ENCODE measurements around the gene PTGR1.

PTGR1 gene

GRCh38 chr9:111605041-111605559 is 5.7 kb upstream of the PTGR1 start:
- TF ChIP-seq POLR2AphosphoS5 (IDR thresholded peaks at IDR 0.05; ENCODE audit: low read depth, low read length) (no peak), SIN3A (IDR thresholded peaks at IDR 0.05; ENCODE audit: borderline replicate concordance, insufficient read depth, low read length) (no peak), TAF1 (IDR thresholded peaks at IDR 0.05; ENCODE audit: borderline replicate concordance, insufficient read depth, low read length) (no peak), FOXP2 (optimal IDR thresholded peaks at IDR 0.05; ENCODE audit: borderline replicate concordance, extremely low read depth, extremely low read length, insufficient read depth) (no peak)
- TF ChIP-seq, protein P1, sequence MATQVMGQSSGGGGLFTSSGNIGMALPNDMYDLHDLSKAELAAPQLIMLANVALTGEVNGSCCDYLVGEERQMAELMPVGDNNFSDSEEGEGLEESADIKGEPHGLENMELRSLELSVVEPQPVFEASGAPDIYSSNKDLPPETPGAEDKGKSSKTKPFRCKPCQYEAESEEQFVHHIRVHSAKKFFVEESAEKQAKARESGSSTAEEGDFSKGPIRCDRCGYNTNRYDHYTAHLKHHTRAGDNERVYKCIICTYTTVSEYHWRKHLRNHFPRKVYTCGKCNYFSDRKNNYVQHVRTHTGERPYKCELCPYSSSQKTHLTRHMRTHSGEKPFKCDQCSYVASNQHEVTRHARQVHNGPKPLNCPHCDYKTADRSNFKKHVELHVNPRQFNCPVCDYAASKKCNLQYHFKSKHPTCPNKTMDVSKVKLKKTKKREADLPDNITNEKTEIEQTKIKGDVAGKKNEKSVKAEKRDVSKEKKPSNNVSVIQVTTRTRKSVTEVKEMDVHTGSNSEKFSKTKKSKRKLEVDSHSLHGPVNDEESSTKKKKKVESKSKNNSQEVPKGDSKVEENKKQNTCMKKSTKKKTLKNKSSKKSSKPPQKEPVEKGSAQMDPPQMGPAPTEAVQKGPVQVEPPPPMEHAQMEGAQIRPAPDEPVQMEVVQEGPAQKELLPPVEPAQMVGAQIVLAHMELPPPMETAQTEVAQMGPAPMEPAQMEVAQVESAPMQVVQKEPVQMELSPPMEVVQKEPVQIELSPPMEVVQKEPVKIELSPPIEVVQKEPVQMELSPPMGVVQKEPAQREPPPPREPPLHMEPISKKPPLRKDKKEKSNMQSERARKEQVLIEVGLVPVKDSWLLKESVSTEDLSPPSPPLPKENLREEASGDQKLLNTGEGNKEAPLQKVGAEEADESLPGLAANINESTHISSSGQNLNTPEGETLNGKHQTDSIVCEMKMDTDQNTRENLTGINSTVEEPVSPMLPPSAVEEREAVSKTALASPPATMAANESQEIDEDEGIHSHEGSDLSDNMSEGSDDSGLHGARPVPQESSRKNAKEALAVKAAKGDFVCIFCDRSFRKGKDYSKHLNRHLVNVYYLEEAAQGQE (IDR thresholded peaks at IDR 0.05; ENCODE audit: insufficient read depth in 1 of 2, low read depth in 2 of 2, low read length in 2 of 2), result no peak

GRCh38 chr9:111604054-111604615 is 4.7 kb upstream of the PTGR1 start:
- TF ChIP-seq, protein P1 (IDR thresholded peaks at IDR 0.05; ENCODE audit: insufficient read depth in 1 of 2, low read depth in 2 of 2, low read length in 2 of 2), result no peak
- TF ChIP-seq SIN3A (IDR thresholded peaks at IDR 0.05; ENCODE audit: borderline replicate concordance, insufficient read depth, low read length), result no peak
- TF ChIP-seq POLR2AphosphoS5 (IDR thresholded peaks at IDR 0.05; ENCODE audit: low read depth, low read length), result no peak
- TF ChIP-seq TAF1 (IDR thresholded peaks at IDR 0.05; ENCODE audit: borderline replicate concordance, insufficient read depth, low read length), result no peak
- TF ChIP-seq FOXP2 (optimal IDR thresholded peaks at IDR 0.05; ENCODE audit: borderline replicate concordance, extremely low read depth, extremely low read length, insufficient read depth), result no peak

GRCh38 chr9:111603041-111603440 is 3.6 kb upstream of the PTGR1 start:
- TF ChIP-seq TAF1 (IDR thresholded peaks at IDR 0.05; ENCODE audit: borderline replicate concordance, insufficient read depth, low read length) (no peak), FOXP2 (optimal IDR thresholded peaks at IDR 0.05; ENCODE audit: borderline replicate concordance, extremely low read depth, extremely low read length, insufficient read depth) (no peak), SIN3A (IDR thresholded peaks at IDR 0.05; ENCODE audit: borderline replicate concordance, insufficient read depth, low read length) (no peak), POLR2AphosphoS5 (IDR thresholded peaks at IDR 0.05; ENCODE audit: low read depth, low read length) (no peak)
- TF ChIP-seq, protein P1 (IDR thresholded peaks at IDR 0.05; ENCODE audit: insufficient read depth in 1 of 2, low read depth in 2 of 2, low read length in 2 of 2), result no peak

GRCh38 chr9:111601237-111602018 is 2.0 kb upstream of the PTGR1 start:
- TF ChIP-seq, protein P1 (IDR thresholded peaks at IDR 0.05; ENCODE audit: insufficient read depth in 1 of 2, low read depth in 2 of 2, low read length in 2 of 2), result no peak
- TF ChIP-seq FOXP2 (optimal IDR thresholded peaks at IDR 0.05; ENCODE audit: borderline replicate concordance, extremely low read depth, extremely low read length, insufficient read depth), result no peak
- no peak for TF ChIP-seq POLR2AphosphoS5 (IDR thresholded peaks at IDR 0.05; ENCODE audit: low read depth, low read length)
- TF ChIP-seq TAF1 (IDR thresholded peaks at IDR 0.05; ENCODE audit: borderline replicate concordance, insufficient read depth, low read length), result no peak
- no peak for TF ChIP-seq SIN3A (IDR thresholded peaks at IDR 0.05; ENCODE audit: borderline replicate concordance, insufficient read depth, low read length)
